Esophagus squamous epithelium (tissue), 5 donors: ENCODE measurements around the gene ODC1. TPM values are rescaled to one million over a fixed set of nuclear protein-coding genes. Genes with fewer than 3 reads are reported as not detected.
"Not testable (repeated sequence)": the region's sequence is repeated elsewhere in the genome, so short reads cannot be mapped to it uniquely, and the experiment has no call there.

Experiments
- DNase-seq: peaks from one replicate; lab custom pipeline; 2025; lab: John Stamatoyannopoulos, UW
- H3K27ac ChIP-seq, 4 donors: fragments of 200-600 bp; sonication (generic); one replicate each; pipeline ENCODE4 v1.5.1; 2016 to 2019; ENCODE audit warnings: mild to moderate bottlenecking in 1 of 4
- H3K27me3 ChIP-seq, 4 donors: fragments of 200-600 bp; sonication (generic); 1 replicate in 3 of 4; 2 replicates in 1 of 4; pipeline versions ENCODE4 v1.5.1 to v1.6.0; 2017 to 2021; ENCODE audit warnings: antibody characterized with exemption in 1 of 4
- H3K36me3 ChIP-seq, 3 donors: fragments of 200-600 bp; sonication (generic); one replicate each; pipeline ENCODE4 v1.5.1; 2016 to 2019
- H3K4me1 ChIP-seq, 3 donors: fragments of 200-600 bp; sonication (generic); one replicate each; pipeline ENCODE4 v1.5.1; 2017 to 2019
- H3K4me3 ChIP-seq, 4 donors: fragments of 200-600 bp; sonication (generic); 1 replicate in 3 of 4; 2 replicates in 1 of 4; pipeline ENCODE4 v1.5.1; 2016 to 2019; ENCODE audit warnings: mild to moderate bottlenecking in 2 of 4, moderate library complexity in 1 of 4
- H3K9me3 ChIP-seq, 3 donors: fragments of 200-600 bp; sonication (generic); one replicate each; pipeline ENCODE4 v1.5.1; 2016 to 2019
- POLR2A ChIP-seq, 4 donors: fragments of 450-650 bp; IDR thresholded peaks; one replicate each; pipeline ENCODE4 v1.6.1; 2017; ENCODE audit warnings: antibody characterized with exemption in 4 of 4, mild to moderate bottlenecking in 4 of 4, moderate library complexity in 3 of 4
- WGBS, 2 donors: methylation state at CpG; one replicate each; pipeline ENCODE4 v1.1.5; 2018; 5-methylcytosine and 5-hydroxymethylcytosine counted together
- intact Hi-C: fragments of 100-400 bp; cut with DNase I; formaldehyde crosslinking; loops from one replicate; pipeline ENCODE4 v1.15.0; 2022
- total RNA-seq, 4 donors: library from RNA; depleted of rRNA; stranded (reverse); fragments of >200 nt; gene quantifications; one replicate each; pipeline ENCODE4 v1.1.0, GENCODE V29; 2016
- TF ChIP-seq, protein P1 (sequence below), 6 experiments: fragments of 450-650 bp in 4 of 6; fragments of 200-600 bp in 2 of 6; sonication (generic) in 2 of 6; IDR thresholded peaks; one replicate each; pipeline ENCODE4 v1.5.1; 2016 to 2019; ENCODE audit warnings: antibody characterized with exemption in 6 of 6, mild to moderate bottlenecking in 4 of 6, moderate library complexity in 4 of 6
- donor health status: DM: yes; HTN: yes; CAD: no.

Gene ODC1
- total RNA-seq, 4 donors from 2014 or later = 14.9 to 66.8 (median 26.3) TPM

DNA sequence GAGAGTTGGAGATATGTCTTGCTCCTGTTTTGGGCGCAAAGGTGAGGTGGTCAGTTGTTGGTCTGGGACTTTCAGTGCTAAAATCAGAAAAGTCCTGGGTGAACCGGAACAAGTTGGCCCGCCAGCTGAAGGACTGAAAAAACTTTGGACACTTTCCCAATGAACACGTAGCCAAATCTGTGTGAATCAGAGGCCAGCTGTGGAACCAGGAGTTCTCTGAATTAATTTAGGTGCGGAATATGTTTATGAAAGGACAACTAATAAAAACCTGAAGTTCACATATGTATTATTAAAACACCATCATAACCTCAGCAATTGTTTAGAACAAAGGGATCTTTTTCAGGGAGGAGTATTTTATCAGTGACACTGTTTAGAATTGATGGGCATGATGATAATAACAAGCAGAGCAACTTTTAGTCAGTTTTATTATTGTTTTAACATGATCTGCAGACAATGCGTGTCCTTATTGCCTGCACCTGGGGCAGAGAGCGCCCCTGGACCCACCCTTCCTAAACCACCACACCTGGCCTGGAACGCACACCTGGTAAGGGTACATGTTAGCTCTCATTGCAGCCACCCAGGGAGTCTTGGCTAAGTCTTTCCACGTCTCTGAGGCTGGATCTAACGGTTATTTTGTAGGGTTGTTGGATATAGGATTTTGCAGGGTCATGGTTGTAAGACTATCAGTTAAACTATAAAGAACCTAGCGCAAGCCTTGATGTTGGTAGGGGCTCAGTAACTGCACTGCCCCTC lies 9.9 kb upstream of the ODC1 start:
- H3K27me3 ChIP-seq = peaks cover 0 to 15% (median 0%) of the 10 kb centered on the region in 4 donors
- intact Hi-C loops = no loop called here
- no peak for DNase-seq

DNA sequence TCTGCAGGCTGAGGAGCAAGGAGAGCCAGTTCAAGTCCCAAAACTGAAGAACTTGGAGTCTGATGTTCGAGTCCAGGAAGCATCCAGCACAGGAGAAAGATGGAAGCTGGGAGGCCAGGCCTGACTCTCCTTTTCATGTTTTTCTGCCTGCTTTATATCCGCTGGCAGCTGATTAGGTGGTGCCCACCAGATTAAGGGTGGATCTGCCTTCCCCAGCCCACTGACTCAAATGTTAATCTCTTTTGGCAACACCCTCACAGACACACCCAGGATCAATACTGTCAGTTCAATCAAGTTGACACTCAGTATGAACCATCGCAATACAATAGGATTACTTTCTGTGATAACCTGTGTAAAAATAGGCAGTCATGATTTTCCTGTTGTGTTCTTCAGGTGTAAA lies 9.1 kb upstream of the ODC1 start:
- H3K27ac ChIP-seq, H3K4me3 ChIP-seq, intact Hi-C loops, H3K36me3 ChIP-seq, H3K9me3 ChIP-seq, H3K27me3 ChIP-seq, DNase-seq: not testable (repeated sequence)
- WGBS, 2 donors = 74 to 80% methylated on average over 3 of the region's 3 CpGs
- peaks cover 7 to 41% (median 21%) of the 10 kb centered on the region in 3 donors for H3K4me1 ChIP-seq

More for the DNA sequence above, 9.9 kb upstream of the ODC1 start:
- Histone ChIP-seq H3K9me3 (no peaks in the 10 kb centered on the region), H3K27ac (no peak overlapping the region), H3K4me3 (no peak overlapping the region), H3K36me3 (no peaks in the 10 kb centered on the region), H3K4me1 (peaks cover 7 to 32% (median 15%) of the 10 kb centered on the region in 3 donors)
- 25 to 40% methylated on average over 7 to 11 of the region's 11 CpGs for WGBS, 2 donors
- no peak for TF ChIP-seq POLR2A (IDR thresholded peaks at IDR 0.05)
- TF ChIP-seq, protein P1, sequence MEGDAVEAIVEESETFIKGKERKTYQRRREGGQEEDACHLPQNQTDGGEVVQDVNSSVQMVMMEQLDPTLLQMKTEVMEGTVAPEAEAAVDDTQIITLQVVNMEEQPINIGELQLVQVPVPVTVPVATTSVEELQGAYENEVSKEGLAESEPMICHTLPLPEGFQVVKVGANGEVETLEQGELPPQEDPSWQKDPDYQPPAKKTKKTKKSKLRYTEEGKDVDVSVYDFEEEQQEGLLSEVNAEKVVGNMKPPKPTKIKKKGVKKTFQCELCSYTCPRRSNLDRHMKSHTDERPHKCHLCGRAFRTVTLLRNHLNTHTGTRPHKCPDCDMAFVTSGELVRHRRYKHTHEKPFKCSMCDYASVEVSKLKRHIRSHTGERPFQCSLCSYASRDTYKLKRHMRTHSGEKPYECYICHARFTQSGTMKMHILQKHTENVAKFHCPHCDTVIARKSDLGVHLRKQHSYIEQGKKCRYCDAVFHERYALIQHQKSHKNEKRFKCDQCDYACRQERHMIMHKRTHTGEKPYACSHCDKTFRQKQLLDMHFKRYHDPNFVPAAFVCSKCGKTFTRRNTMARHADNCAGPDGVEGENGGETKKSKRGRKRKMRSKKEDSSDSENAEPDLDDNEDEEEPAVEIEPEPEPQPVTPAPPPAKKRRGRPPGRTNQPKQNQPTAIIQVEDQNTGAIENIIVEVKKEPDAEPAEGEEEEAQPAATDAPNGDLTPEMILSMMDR (IDR thresholded peaks at IDR 0.05) = no peak

DNA sequence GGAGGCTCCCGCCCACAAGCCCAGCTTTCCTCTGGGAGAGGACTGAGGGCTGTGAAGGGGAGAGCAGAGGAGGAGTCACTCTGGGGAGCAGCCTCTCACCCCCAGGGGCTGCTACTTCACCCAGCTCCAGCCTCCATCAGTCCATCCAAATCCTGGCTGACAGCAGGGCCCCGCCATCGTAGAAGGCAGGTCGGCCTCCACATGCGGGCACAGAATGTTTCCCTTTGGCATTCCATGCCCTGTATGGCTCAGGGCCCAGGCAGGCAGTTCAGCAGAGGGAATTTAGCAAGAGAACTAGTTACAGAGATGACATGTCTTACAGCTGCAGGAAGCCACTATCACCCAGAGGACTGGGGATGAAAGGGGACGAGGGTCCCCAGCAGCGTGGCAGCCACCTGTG lies 6.4 kb upstream of the ODC1 start:
- Histone ChIP-seq H3K4me1 (peaks cover 13 to 57% (median 23%) of the 10 kb centered on the region in 3 donors), H3K9me3 (no peaks in the 10 kb centered on the region), H3K27me3 (no peaks in the 10 kb centered on the region), H3K36me3 (no peaks in the 10 kb centered on the region), H3K27ac (peak overlapping the region in 2 of 4 donors; percentile 38 to 47), H3K4me3 (no peak overlapping the region)
- WGBS, 2 donors = 28 to 60% methylated on average over 1 to 7 of the region's 7 CpGs
- TF ChIP-seq, protein P1 (IDR thresholded peaks at IDR 0.05) = no peak
- no peak for TF ChIP-seq POLR2A (IDR thresholded peaks at IDR 0.05)
- no peak for DNase-seq
- intact Hi-C loops = no loop called here

DNA sequence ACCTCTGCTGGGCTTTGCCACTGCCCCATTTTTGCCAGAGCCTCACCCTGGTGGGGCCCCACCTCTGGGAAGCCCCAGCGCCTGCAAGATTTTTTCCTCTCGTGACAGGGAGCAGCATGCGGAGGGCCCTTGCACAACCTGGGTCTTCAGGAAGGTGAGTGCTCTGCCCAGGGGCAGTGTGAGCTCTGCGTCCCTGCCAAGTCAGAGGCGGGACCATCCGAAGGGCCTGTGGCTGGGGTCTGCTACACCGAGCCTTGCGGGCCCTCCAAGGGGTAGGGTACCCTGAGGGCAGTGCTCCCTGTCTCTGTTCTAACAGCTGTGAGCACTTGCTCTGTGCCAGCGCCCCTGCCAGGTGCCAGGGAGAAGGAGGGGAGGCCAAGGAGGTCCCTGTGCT lies 5.8 kb upstream of the ODC1 start:
- Histone ChIP-seq H3K4me1 (peaks cover 16 to 64% (median 23%) of the 10 kb centered on the region in 3 donors), H3K36me3 (no peaks in the 10 kb centered on the region), H3K4me3 (no peak overlapping the region), H3K27ac (peak overlapping the region in 2 of 4 donors; percentile 38 to 47), H3K9me3 (no peaks in the 10 kb centered on the region), H3K27me3 (peaks cover 0 to 3% (median 0%) of the 10 kb centered on the region in 4 donors)
- TF ChIP-seq, protein P1 (IDR thresholded peaks at IDR 0.05) = no peak
- TF ChIP-seq POLR2A (IDR thresholded peaks at IDR 0.05) = no peak
- no peak for DNase-seq
- intact Hi-C loops = no loop called here
- 37% methylated on average over 2 of the region's 9 CpGs; no CpG with 5 or more reads in 1 of the 2 donors for WGBS, 2 donors

DNA sequence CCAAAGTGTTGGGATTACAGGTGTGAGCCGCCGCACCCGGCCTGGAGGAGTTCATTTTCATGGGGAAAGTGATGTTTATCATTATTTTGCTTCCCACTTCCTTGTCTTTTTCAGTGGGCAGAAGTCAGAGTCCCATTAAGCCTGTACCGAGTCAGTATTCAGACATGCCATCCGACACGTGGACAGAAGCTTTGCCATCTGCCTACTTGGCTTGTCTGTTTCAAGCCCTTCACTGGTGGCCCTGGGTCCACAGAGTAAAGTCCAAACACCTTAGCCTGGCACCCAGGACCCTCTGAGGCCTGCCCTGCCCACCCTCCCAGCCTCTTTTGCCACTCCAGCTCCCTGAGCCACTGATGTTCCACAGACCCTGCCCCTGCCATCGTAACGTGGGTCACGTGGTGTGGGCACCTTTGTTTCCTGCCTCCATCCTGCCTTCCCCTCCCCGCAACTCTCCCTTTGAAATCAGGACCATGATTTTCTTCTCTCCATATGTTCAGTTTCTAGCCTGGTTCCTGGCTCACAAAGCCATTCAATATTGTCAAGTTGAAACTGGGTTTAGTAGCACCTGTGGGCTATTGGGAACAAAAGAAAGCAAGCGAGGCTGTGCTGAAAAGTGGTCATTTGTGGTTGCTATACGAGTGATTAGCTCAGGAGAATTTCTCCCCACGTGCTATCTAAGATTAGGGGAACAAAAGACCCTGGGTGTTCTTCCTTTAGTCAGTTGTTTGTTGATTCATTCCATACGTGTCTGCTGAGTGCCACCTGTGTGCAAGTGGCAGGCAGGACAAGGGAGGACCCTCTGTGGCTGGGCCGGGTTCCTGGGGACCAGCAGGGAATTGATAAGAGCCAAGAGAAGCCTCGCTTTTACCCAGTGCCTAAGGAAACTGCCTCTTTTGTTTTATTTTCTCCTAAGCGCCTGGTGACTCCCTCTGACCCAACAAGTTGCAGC lies 5.1 kb upstream of the ODC1 start:
- intact Hi-C loops = no loop called here
- Histone ChIP-seq H3K4me1 (peaks cover 19 to 63% (median 25%) of the 10 kb centered on the region in 3 donors), H3K27ac (peak overlapping the region in 1 of 4 donors; percentile 47), H3K9me3 (no peaks in the 10 kb centered on the region), H3K36me3 (no peaks in the 10 kb centered on the region), H3K27me3 (peaks cover 0 to 6% (median 0%) of the 10 kb centered on the region in 4 donors), H3K4me3 (no peak overlapping the region)
- no peak for TF ChIP-seq POLR2A (IDR thresholded peaks at IDR 0.05)
- TF ChIP-seq, protein P1 (IDR thresholded peaks at IDR 0.05) = no peak
- no peak for DNase-seq
- 54 to 56% methylated on average over 13 to 17 of the region's 17 CpGs for WGBS, 2 donors
